ENCODE results near the gene NME7.

The NME7 gene

DNA sequence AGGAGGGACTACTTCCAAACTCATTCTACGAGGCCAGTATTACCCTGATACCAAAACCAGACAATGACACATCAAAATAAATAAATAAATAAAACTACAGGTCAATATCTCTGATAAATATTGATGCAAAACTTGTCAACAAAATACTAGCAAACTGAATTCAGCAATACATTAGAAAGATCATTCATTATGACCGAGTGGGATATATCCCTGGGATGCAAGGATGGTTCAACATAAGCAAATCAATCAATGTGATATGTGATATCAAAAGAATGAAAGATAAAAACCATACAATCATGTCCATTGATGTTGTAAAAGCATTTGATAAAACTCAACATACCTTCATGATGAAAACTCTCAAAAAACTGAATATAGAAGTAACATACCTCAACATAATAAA is 36.7 kb downstream of the NME7 start:
- DNase-seq (ENCODE audit: low spot score): no peak
- in situ Hi-C loops (cut with MboI; ENCODE audit: low pct_unique_long_range_greater_than_20kb, low sequenced_read_pairs, unreplicated experiment): no loop called here
- TF ChIP-seq, protein P1, sequence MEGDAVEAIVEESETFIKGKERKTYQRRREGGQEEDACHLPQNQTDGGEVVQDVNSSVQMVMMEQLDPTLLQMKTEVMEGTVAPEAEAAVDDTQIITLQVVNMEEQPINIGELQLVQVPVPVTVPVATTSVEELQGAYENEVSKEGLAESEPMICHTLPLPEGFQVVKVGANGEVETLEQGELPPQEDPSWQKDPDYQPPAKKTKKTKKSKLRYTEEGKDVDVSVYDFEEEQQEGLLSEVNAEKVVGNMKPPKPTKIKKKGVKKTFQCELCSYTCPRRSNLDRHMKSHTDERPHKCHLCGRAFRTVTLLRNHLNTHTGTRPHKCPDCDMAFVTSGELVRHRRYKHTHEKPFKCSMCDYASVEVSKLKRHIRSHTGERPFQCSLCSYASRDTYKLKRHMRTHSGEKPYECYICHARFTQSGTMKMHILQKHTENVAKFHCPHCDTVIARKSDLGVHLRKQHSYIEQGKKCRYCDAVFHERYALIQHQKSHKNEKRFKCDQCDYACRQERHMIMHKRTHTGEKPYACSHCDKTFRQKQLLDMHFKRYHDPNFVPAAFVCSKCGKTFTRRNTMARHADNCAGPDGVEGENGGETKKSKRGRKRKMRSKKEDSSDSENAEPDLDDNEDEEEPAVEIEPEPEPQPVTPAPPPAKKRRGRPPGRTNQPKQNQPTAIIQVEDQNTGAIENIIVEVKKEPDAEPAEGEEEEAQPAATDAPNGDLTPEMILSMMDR (IDR thresholded peaks at IDR 0.05; ENCODE audit: extremely low read depth, insufficient read depth, missing control alignments): no peak

DNA sequence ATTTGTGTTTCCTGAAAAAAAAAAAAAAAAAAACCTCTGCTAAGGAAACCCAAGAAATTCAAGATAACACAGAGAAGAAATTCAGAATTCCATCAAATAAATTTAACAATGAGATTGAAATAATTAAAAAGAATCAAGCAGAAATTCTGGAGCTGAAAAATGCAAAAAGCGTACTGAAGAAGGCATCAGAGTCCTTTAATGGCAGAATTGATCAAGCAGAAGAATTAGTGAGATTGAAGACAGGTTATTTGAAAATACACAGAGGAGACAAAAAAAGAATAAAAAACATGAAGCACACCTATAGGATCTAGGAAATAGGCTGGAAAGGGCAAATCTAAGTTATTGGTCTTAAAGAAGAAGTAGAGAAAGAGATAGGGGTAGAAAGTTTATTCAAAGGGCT is 38.2 kb downstream of the NME7 start:
- no peak for DNase-seq (ENCODE audit: low spot score)
- in situ Hi-C loops (cut with MboI; ENCODE audit: low pct_unique_long_range_greater_than_20kb, low sequenced_read_pairs, unreplicated experiment): no loop called here
- TF ChIP-seq, protein P1 (IDR thresholded peaks at IDR 0.05; ENCODE audit: extremely low read depth, insufficient read depth, missing control alignments): no peak

DNA sequence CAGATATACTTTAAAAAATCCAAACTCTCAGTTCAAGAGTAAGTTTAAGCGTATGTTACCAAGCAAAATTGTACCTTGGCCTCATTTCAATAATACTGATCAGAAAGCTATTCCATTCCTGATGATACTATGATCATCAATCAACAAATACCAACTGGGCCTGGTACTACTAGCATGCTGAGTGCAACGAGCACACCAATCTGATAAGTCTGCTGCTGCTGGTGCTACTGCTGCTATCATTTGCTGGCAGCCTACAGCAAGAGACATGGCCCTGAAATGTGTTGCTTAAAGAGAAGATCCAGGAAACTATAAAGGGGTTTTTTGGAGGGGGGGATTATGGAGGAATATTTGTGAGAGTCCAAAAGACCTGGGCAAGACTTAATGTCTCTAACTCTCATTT is 39.7 kb downstream of the NME7 start:
- TF ChIP-seq, protein P1 (IDR thresholded peaks at IDR 0.05; ENCODE audit: extremely low read depth, insufficient read depth, missing control alignments): no peak
- no peak for DNase-seq (ENCODE audit: low spot score)
- in situ Hi-C loops (cut with MboI; ENCODE audit: low pct_unique_long_range_greater_than_20kb, low sequenced_read_pairs, unreplicated experiment): no loop called here

DNA sequence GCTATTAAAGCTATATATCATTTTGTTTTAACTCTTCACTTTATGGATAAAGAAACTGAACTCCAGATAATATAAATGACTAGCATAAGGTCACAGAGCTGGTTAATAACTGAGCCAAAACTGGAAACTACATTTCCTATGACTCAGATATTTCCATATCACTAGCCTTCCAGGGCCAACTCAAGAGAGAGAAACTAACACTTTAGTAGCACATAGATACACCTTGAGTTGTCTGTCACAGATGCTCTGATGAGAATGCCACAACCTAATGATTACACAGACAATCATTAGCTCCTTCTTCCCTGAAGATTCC is 40.7 kb downstream of the NME7 start:
- TF ChIP-seq, protein P1 (IDR thresholded peaks at IDR 0.05; ENCODE audit: extremely low read depth, insufficient read depth, missing control alignments): no peak
- in situ Hi-C loops (cut with MboI; ENCODE audit: low pct_unique_long_range_greater_than_20kb, low sequenced_read_pairs, unreplicated experiment): no loop called here

DNA sequence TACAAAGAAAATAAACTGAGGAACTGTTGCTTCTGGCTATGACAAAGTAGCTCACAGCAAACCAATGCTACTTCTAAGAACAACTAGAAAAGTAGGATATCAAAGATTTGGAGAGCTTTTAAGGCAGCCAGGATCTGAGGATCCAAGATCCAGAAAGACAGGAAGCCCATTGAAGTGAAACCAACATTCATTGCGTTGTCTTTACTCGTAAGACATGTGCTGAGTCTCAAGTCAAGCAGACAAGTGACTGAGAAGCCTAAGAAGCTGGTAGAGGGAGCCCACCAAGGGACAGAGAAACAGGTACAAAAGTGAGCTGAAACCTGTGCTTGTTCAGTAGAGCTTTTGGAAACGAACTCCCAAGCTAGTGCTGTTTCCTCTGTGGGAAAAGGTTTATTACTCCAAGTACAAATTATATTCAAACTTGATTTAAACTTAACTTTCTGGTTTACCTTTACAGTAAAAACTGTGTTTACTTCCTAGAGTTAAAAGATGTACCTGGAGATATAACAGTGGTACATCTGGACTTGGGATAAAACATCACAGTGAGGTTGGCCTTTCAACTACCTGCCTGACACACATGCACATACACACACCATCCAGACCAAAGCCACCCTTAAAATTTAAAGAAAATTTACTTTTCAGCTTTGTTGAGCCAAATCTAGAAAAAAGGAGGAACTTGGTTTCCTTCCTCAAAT is 41.2 kb downstream of the NME7 start:
- DNase-seq (ENCODE audit: low spot score): no peak
- TF ChIP-seq, protein P1 (IDR thresholded peaks at IDR 0.05; ENCODE audit: extremely low read depth, insufficient read depth, missing control alignments): no peak
- in situ Hi-C loops (cut with MboI; ENCODE audit: low pct_unique_long_range_greater_than_20kb, low sequenced_read_pairs, unreplicated experiment): no loop called here

More for the DNA sequence above, 40.7 kb downstream of the NME7 start:
- DNase-seq (ENCODE audit: low spot score): no peak

DNA sequence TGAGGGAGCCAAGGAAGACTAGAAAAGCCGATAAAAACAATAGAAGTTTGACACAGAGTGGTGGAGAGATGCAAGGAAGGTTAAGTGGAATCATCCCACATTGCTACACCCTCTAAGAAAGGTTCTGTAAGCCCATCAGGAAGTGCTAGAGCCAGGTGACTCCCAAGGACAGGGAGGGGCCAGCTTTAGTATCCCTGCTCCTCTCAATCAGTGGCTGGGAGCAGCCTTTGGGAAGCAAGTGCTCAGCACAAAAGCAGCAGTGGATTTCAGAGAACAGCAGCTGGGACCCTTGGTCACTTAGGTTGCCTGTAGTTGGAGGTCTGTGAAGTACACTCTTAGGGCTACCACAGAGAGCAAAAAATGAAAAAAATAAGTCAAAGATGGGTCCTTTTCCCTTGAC is 42.5 kb downstream of the NME7 start:
- DNase-seq (ENCODE audit: low spot score): no peak
- TF ChIP-seq, protein P1 (IDR thresholded peaks at IDR 0.05; ENCODE audit: extremely low read depth, insufficient read depth, missing control alignments): no peak
- in situ Hi-C loops (cut with MboI; ENCODE audit: low pct_unique_long_range_greater_than_20kb, low sequenced_read_pairs, unreplicated experiment): no loop called here
